ENCODE measurements around the gene ZBTB7B. TPM values are rescaled to one million over a fixed set of nuclear protein-coding genes. Genes with fewer than 3 reads are reported as not detected.
"Not testable (repeated sequence)": the region's sequence is repeated elsewhere in the genome, so short reads cannot be mapped to it uniquely, and the experiment has no call there.

ZBTB7B gene
- total RNA-seq, 1 donor from 2014 or later: 56.6 TPM

DNA sequence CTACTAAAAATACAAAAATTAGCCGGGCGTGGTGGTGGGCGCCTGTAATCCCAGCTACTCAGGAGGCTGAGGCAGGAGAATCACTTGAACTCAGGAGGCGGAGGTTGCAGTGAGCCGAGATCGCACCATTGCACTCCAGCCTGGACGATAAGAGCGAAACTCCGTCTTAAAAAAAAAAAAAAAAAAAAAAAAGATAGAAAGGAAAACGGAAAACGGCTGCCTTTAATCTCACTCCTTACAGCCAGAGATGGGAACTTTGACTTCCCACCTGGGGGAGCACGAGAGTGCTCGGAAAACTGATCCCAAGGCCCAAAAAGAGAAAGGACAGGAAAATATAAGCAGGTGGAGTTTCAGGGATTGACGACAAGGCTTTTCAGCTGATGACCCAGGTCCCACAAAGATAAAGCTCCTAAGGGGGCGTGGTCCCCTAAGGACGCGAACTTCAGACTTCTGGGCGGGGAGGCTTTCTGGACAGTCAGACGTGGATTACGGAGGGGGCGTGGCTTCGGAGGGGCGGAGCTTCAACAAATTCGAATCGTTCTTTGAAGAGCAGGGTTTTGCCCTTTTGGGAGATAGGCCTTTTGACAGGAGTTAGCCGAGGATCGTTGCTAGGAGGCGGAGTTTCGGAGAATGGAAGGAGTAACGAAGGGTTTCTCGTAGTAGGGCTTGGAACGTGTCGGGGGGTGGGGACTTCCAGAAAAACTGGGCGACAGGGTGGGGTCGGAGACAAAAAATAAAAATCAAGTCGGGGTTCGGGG lies 29.1 kb upstream of the ZBTB7B start:
- ChIA-PET POLR2A (interaction anchor here (0.6 to 6.9 kb wide), 28 partner anchors 9 to 1687 kb away, joined by 3 to 71 read pairs (median 7); partner anchors contain the start of genes FLAD1, KRTCAP2, PBXIP1 and PMVK), CTCF (interaction anchor here (0.6 to 1.6 kb wide), 5 partner anchors 10 to 77 kb away, joined by 3 to 12 read pairs (median 3); partner anchors contain the start of genes FLAD1 and PYGO2)
- Mint-ChIP-seq H3K4me1 (peaks cover 37% of the 10 kb centered on the region), H3K27ac (no peak overlapping the region), H3K9me3 (no peaks in the 10 kb centered on the region), H3K36me3 (ENCODE audit: low read depth) (peaks cover 28% of the 10 kb centered on the region), H3K27me3 (no peaks in the 10 kb centered on the region), H3K4me3 (no peak overlapping the region)
- intact Hi-C loops (cut with micrococcal nuclease): loop anchor here (1.0 to 10.0 kb wide), 9 partner anchors 10 to 415 kb away; partner anchors contain the start of genes FLAD1, KRTCAP2, PYGO2 and TRIM46
- TF ChIP-seq, protein P1, sequence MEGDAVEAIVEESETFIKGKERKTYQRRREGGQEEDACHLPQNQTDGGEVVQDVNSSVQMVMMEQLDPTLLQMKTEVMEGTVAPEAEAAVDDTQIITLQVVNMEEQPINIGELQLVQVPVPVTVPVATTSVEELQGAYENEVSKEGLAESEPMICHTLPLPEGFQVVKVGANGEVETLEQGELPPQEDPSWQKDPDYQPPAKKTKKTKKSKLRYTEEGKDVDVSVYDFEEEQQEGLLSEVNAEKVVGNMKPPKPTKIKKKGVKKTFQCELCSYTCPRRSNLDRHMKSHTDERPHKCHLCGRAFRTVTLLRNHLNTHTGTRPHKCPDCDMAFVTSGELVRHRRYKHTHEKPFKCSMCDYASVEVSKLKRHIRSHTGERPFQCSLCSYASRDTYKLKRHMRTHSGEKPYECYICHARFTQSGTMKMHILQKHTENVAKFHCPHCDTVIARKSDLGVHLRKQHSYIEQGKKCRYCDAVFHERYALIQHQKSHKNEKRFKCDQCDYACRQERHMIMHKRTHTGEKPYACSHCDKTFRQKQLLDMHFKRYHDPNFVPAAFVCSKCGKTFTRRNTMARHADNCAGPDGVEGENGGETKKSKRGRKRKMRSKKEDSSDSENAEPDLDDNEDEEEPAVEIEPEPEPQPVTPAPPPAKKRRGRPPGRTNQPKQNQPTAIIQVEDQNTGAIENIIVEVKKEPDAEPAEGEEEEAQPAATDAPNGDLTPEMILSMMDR (IDR thresholded peaks at IDR 0.05): no peak
- ATAC-seq (ENCODE audit: low read depth): peak; percentile 13
- peak; percentile 85 for DNase-seq

DNA sequence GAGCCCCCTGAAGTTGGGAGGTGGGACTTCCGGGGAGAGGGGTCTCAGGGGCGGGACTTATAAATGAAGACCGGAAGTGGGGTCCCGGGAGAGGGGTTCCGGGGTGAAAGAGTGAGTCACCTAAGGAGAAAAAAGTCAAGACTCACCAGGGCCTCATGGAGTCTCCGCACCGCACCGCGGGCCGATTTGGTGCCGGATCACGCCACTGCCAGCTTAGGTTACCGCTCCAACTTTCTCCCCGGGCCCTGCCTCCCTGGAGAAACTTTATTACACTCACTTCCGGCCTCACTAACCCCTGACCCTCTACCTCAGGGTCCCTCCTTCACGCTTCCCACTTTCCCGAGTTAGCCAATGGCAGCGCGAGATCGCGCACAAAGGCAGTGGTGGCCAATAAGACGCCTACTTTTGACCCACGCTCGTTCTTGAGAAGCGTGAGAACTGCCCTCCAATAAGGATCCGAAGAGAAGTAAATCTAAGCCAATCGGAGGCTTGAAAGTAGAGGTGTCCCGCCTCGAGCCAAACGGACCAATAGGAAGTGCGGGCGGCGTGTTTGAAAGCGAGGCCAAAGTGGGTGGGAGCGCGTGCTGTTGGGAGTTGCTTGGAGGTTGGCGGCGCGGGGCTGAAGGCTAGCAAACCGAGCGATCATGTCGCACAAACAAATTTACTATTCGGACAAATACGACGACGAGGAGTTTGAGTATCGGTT lies 28.3 kb upstream of the ZBTB7B start, which contains the start of gene CKS1B:
Gene CKS1B (plus strand): TSS at position 580 of the 706 bp plus-strand sequence. CDS start 65 bp downstream, at position 645.
- Mint-ChIP-seq H3K27me3 (no peaks in the 10 kb centered on the region), H3K4me1 (peaks cover 36% of the 10 kb centered on the region), H3K4me3 (no peak within 1 kb of the TSS), H3K36me3 (ENCODE audit: low read depth) (peaks cover 27% of the 10 kb centered on the region), H3K9me3 (no peaks in the 10 kb centered on the region), H3K27ac (no peak within 1 kb of the TSS)
- peak; percentile 83 for ATAC-seq (ENCODE audit: low read depth)
- ChIA-PET POLR2A (interaction anchor here (0.5 to 6.9 kb wide), 27 partner anchors 9 to 984 kb away, joined by 3 to 71 read pairs (median 7); partner anchors contain the start of genes CLK2, FLAD1, PBXIP1 and PMVK), CTCF (interaction anchor here (0.6 to 2.8 kb wide), 8 partner anchors 9 to 87 kb away, joined by 3 to 14 read pairs (median 4); partner anchors contain the start of genes FLAD1 and PYGO2)
- DNase-seq: peak; percentile 87
- intact Hi-C loops (cut with micrococcal nuclease): loop anchor here (1.0 to 10.0 kb wide), 9 partner anchors 9 to 416 kb away; partner anchors contain the start of genes FLAD1, KRTCAP2, PYGO2 and TRIM46
- TF ChIP-seq, protein P1 (IDR thresholded peaks at IDR 0.05): no peak

DNA sequence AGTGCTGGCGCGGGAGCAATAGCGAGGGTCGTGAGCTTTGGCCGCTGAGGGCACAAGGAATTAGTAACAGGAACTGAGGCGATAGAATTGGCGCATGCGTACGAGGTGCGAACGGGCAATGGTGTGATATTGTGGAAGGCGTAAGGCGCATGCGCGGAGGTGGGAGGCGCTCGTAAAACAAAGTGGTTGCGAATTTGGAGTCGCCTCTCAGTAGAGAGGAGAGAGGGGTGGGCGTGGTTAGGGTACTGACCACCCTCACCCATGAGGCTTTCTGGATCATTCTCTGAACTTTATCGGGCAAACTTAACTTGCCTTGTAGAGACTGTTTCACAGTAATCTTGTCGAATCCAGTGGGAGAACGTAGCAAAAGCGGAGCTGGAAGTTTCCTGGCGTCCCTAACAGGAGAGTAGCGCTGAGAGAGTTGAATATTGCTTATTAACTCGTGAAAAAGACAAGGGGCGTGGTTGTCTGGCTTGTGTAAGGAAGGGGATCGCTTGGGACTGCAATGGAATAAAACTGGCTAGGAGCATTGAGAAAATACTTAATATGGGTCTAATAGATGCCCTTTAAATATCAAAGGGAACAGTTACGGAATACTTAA lies 27.7 kb upstream of the ZBTB7B start:
- peak; percentile 54 for ATAC-seq (ENCODE audit: low read depth)
- H3K4me3 Mint-ChIP-seq: no peak overlapping the region
- H3K27me3 Mint-ChIP-seq: no peaks in the 10 kb centered on the region
- H3K9me3 Mint-ChIP-seq: no peaks in the 10 kb centered on the region
- H3K27ac Mint-ChIP-seq: no peak overlapping the region
- intact Hi-C loops (cut with micrococcal nuclease): loop anchor here (1.0 to 10.0 kb wide), 9 partner anchors 8 to 417 kb away; partner anchors contain the start of genes FLAD1, KRTCAP2, PYGO2 and TRIM46
- CTCF ChIA-PET: interaction anchor here (0.6 to 2.8 kb wide), 5 partner anchors 9 to 87 kb away, joined by 3 to 14 read pairs (median 4); partner anchors contain the start of gene PYGO2
- H3K4me1 Mint-ChIP-seq: peaks cover 31% of the 10 kb centered on the region
- TF ChIP-seq, protein P1 (IDR thresholded peaks at IDR 0.05): no peak
- POLR2A ChIA-PET: interaction anchor here (0.5 to 6.9 kb wide), 20 partner anchors 8 to 298 kb away, joined by 3 to 71 read pairs (median 7); partner anchors contain the start of genes ADAM15, CLK2, FLAD1 and PBXIP1
- peak; percentile 90 for DNase-seq
- peaks cover 25% of the 10 kb centered on the region for H3K36me3 Mint-ChIP-seq (ENCODE audit: low read depth)

DNA sequence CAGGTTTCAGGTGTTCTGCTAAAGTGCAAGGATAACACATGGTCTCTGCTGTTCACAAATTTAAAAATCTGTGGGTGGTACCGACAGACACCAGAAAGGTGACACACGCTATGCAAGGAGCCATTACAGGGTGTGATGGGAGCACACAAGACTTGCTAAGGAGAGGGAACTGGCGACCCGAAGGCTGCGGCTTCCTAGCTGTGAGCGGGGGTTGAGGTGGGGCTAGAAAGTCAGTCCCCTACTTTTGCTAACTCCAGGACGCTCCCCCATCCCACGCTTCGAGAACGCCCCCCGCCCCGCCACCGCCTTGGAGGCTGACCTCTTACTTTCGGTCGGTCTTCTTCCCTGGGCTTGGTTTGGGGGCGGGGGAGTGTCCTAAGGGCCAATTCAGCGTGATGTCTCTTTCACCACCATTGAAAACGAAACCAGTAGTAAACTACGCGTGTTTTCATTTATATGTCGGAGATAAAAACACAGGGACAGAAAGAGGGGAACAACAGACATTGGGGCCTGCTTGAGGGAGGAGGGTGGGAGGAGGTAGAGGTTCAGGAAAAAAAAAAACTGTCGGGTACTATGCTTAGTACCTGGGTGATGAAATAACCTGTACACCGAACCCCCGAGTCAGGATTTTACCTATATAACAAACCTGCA lies 27.1 kb upstream of the ZBTB7B start:
- ChIA-PET CTCF (interaction anchor here (1.0 to 2.8 kb wide), 4 partner anchors 14 to 86 kb away, joined by 3 to 14 read pairs (median 4); partner anchors contain the start of gene PYGO2), POLR2A (interaction anchor here (0.6 to 6.9 kb wide), 16 partner anchors 8 to 1525 kb away, joined by 3 to 71 read pairs (median 11); partner anchors contain the start of genes ADAM15, FLAD1, MEF2D and PBXIP1)
- intact Hi-C loops (cut with micrococcal nuclease): loop anchor here (10.0 kb wide), 1 partner anchor 199 kb away; the partner anchor contains the start of genes KRTCAP2 and TRIM46
- H3K4me3 Mint-ChIP-seq: no peak overlapping the region
- ATAC-seq (ENCODE audit: low read depth): peak; percentile 7
- H3K36me3 Mint-ChIP-seq (ENCODE audit: low read depth): peaks cover 25% of the 10 kb centered on the region
- no peaks in the 10 kb centered on the region for H3K27me3 Mint-ChIP-seq
- peaks cover 31% of the 10 kb centered on the region for H3K4me1 Mint-ChIP-seq
- TF ChIP-seq, protein P1 (IDR thresholded peaks at IDR 0.05): no peak
- peak; percentile 53 for DNase-seq
- no peak overlapping the region for H3K27ac Mint-ChIP-seq
- H3K9me3 Mint-ChIP-seq: no peaks in the 10 kb centered on the region

DNA sequence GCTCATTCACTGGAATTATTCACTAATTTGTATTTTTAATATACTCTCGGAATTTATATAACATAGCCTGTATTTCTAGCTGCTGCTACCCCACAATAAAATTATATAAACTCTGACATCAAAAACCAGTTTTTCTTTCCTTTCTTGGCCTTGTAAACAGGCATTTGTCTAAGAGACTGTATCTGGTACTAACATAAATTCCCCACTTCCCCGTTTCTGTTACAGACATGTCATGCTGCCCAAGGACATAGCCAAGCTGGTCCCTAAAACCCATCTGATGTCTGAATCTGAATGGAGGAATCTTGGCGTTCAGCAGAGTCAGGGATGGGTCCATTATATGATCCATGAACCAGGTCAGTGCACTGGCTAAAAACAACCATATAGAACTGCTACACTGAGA lies 24.8 kb upstream of the ZBTB7B start:
- peak overlapping the region; percentile 71 for H3K27ac Mint-ChIP-seq
- CTCF ChIA-PET; H3K4me3 Mint-ChIP-seq; H3K9me3 Mint-ChIP-seq; ATAC-seq (ENCODE audit: low read depth); H3K27me3 Mint-ChIP-seq; DNase-seq: not testable (repeated sequence)
- intact Hi-C loops (cut with micrococcal nuclease): loop anchor here (10.0 kb wide), 1 partner anchor 197 kb away; the partner anchor contains the start of genes KRTCAP2 and TRIM46
- POLR2A ChIA-PET: interaction anchor here (0.5 to 0.6 kb wide), 2 partner anchors 17 to 706 kb away, joined by 5 to 7 read pairs; no protein-coding TSS in a partner anchor
- peaks cover 13% of the 10 kb centered on the region for H3K36me3 Mint-ChIP-seq (ENCODE audit: low read depth)
- peaks cover 12% of the 10 kb centered on the region for H3K4me1 Mint-ChIP-seq

All from activated B cell treated with CpG ODN at 0.5 μM for 24 hours (primary cell).